OCI-LY1 (cell line): ENCODE results near the gene TTLL5.

Experiments used
- H2AFZ ChIP-seq: fragments of 200-600 bp; sonication (generic), shearing (Covaris generic); 2 replicates; pipeline ENCODE4 v1.6.0; 2014; ENCODE audit warnings: antibody characterized with exemption, mild to moderate bottlenecking, low read length
- H3F3A ChIP-seq: fragments of 200-600 bp; sonication (generic), shearing (Covaris generic); 2 replicates; pipeline ENCODE4 v1.6.0; 2014; ENCODE audit warnings: mild to moderate bottlenecking, antibody characterized with exemption, low read length, moderate library complexity; ENCODE audit not compliant: insufficient read depth
- H3K27ac ChIP-seq: fragments of 200-600 bp; sonication (generic); 2 replicates; pipeline ENCODE4 v1.5.1; 2014; ENCODE audit warnings: low read length, mixed run types, mild to moderate bottlenecking, low read depth; ENCODE audit not compliant: poor library complexity, severe bottlenecking
- H3K27me3 ChIP-seq: fragments of 200-600 bp; sonication (generic); 2 replicates; pipeline ENCODE4 v1.6.0; 2014; ENCODE audit warnings: antibody characterized with exemption, mild to moderate bottlenecking, low read length, moderate library complexity; ENCODE audit not compliant: insufficient read depth
- H3K36me3 ChIP-seq: fragments of 200-600 bp; sonication (generic); 2 replicates; pipeline ENCODE4 v1.6.1; 2014; ENCODE audit warnings: mild to moderate bottlenecking, antibody characterized with exemption, low read length, moderate library complexity, mixed read lengths; ENCODE audit not compliant: insufficient read depth
- H3K4me1 ChIP-seq: fragments of 200-600 bp; sonication (generic); 2 replicates; pipeline ENCODE4 v1.5.1; 2014; ENCODE audit warnings: mild to moderate bottlenecking, low read length, moderate library complexity; ENCODE audit not compliant: insufficient read depth, severe bottlenecking
- H3K4me2 ChIP-seq: fragments of 200-600 bp; sonication (generic), shearing (Covaris generic); 2 replicates; pipeline ENCODE4 v1.6.1; 2014; ENCODE audit warnings: low read length
- H3K4me3 ChIP-seq: fragments of 200-600 bp; sonication (generic); 2 replicates; pipeline ENCODE4 v1.5.1; 2014; ENCODE audit warnings: low read length, low read depth, mild to moderate bottlenecking, mixed read lengths; ENCODE audit not compliant: poor library complexity, severe bottlenecking
- H3K79me2 ChIP-seq: fragments of 200-600 bp; shearing (Covaris generic); 2 replicates; pipeline ENCODE4 v1.6.1; 2016; ENCODE audit warnings: mixed run types, low read length, mixed read lengths; ENCODE audit not compliant: insufficient read depth
- H3K9ac ChIP-seq: fragments of 200-600 bp; sonication (generic), shearing (Covaris generic); 2 replicates; pipeline ENCODE4 v1.6.1; 2014; ENCODE audit warnings: mild to moderate bottlenecking, low read length, mixed read lengths
- H3K9me2 ChIP-seq: fragments of 200-600 bp; sonication (generic), shearing (Covaris generic); 2 replicates; pipeline ENCODE4 v1.6.1; 2014; ENCODE audit warnings: low read depth, mild to moderate bottlenecking, low read length, mixed read lengths
- H3K9me3 ChIP-seq: fragments of 200-600 bp; shearing (Covaris generic); 2 replicates; pipeline ENCODE4 v1.6.1; 2014; ENCODE audit warnings: low read length, mixed read lengths
- H4K20me1 ChIP-seq: fragments of 200-600 bp; sonication (generic), shearing (Covaris generic); 2 replicates; pipeline ENCODE4 v1.6.0; 2016; ENCODE audit warnings: mild to moderate bottlenecking, low read length; ENCODE audit not compliant: insufficient read depth
- CTCF ChIP-seq: fragments of 200-600 bp; sonication (generic), shearing (Covaris generic); IDR thresholded peaks from 2 replicates; pipeline ENCODE4 v1.5.1; 2017; ENCODE audit warnings: mild to moderate bottlenecking, antibody characterized with exemption, low read length, moderate library complexity, mixed read lengths
- EZH2 ChIP-seq: fragments of 200-600 bp; sonication (generic), shearing (Covaris generic); IDR thresholded peaks from 2 replicates; pipeline ENCODE4 v1.8.0; 2017; ENCODE audit warnings: borderline replicate concordance, mixed run types, mild to moderate bottlenecking, antibody characterized with exemption, low read length, moderate library complexity, mixed read lengths

Gene TTLL5

GRCh38 chr14:75726321-75726720 is 65.3 kb downstream of the TTLL5 start:
- Histone ChIP-seq H3K4me2 (no peak overlapping the region), H3K9me2 (no peaks in the 10 kb centered on the region), H3K79me2 (no peaks in the 10 kb centered on the region), H2AFZ (no peak overlapping the region), H3K9ac (no peak overlapping the region), H3K27ac (no peak overlapping the region), H3F3A (no peaks in the 10 kb centered on the region), H3K27me3 (no peaks in the 10 kb centered on the region), H3K4me3 (no peak overlapping the region), H3K9me3 (0 out of 2 replicates have a peak, but pooled peaks cover 9% of the 10 kb centered on the region), H4K20me1 (no peaks in the 10 kb centered on the region), H3K4me1 (no peaks in the 10 kb centered on the region), H3K36me3 (peaks cover 25% of the 10 kb centered on the region)
- TF ChIP-seq EZH2 (no peak), CTCF (no peak)

GRCh38 chr14:75727124-75727523 is 66.1 kb downstream of the TTLL5 start:
- H3K9me2 ChIP-seq, result no peaks in the 10 kb centered on the region
- no peaks in the 10 kb centered on the region for H3K4me1 ChIP-seq
- H3K4me3 ChIP-seq, result no peak overlapping the region
- H2AFZ ChIP-seq, result no peak overlapping the region
- no peak overlapping the region for H3K27ac ChIP-seq
- H3K4me2 ChIP-seq, result no peak overlapping the region
- H3F3A ChIP-seq, result no peaks in the 10 kb centered on the region
- H4K20me1 ChIP-seq, result no peaks in the 10 kb centered on the region
- H3K36me3 ChIP-seq, result peaks cover 22% of the 10 kb centered on the region
- TF ChIP-seq EZH2, result no peak
- no peak for TF ChIP-seq CTCF
- H3K27me3 ChIP-seq, result no peaks in the 10 kb centered on the region
- no peak overlapping the region for H3K9ac ChIP-seq
- 0 out of 2 replicates have a peak, but pooled peaks cover 9% of the 10 kb centered on the region for H3K9me3 ChIP-seq
- no peaks in the 10 kb centered on the region for H3K79me2 ChIP-seq

DNA sequence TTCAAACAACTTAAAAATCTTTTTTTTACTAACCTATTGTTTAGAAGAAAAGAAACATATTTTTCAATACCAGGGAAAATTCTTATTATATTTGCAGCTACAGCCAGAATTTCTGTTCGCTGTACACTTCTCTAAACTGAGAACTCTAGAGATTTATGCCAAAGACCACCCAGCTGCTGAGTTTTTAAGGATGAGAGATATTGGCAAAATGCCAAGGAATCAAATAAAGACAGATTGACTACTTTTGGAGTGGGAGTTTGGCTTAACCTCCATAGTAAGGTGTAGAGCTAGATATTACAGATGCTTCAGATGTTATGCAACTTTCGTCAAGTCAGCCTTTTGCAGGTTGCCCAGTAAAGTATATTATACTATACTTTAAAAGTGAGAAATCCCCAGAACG is 71.8 kb downstream of the TTLL5 start:
- no peak for TF ChIP-seq CTCF
- TF ChIP-seq EZH2, result no peak
- Histone ChIP-seq H4K20me1 (no peaks in the 10 kb centered on the region), H3K4me3 (no peak overlapping the region), H3K9me2 (no peaks in the 10 kb centered on the region), H3F3A (no peaks in the 10 kb centered on the region), H3K4me2 (no peak overlapping the region), H3K79me2 (no peaks in the 10 kb centered on the region), H2AFZ (no peak overlapping the region), H3K27ac (no peak overlapping the region), H3K4me1 (no peaks in the 10 kb centered on the region), H3K36me3 (peaks cover 3% of the 10 kb centered on the region; the same call in 1 of the 2 replicates), H3K27me3 (no peaks in the 10 kb centered on the region), H3K9ac (no peak overlapping the region), H3K9me3 (no peaks in the 10 kb centered on the region)
